Activated CD8-positive, alpha-beta memory T cell treated with anti-CD3 and anti-CD28 coated beads, Interleukin-2, amount 50 U/mL, for 48 hours (primary cell): ENCODE measurements around the gene HDAC8.
"Not testable (repeated sequence)": the region's sequence is repeated elsewhere in the genome, so short reads cannot be mapped to it uniquely, and the experiment has no call there.

Experiments used
- DNase-seq: peaks from one replicate; pipeline ENCODE4 v3.0.0-alpha.2; 2020

The HDAC8 gene

GRCh38 chrX:72526534-72527508 is 45.8 kb downstream of the HDAC8 start:
- DNase-seq, result no peak

GRCh38 chrX:72498782-72499181 is 73.9 kb downstream of the HDAC8 start:
- no peak for DNase-seq

DNA sequence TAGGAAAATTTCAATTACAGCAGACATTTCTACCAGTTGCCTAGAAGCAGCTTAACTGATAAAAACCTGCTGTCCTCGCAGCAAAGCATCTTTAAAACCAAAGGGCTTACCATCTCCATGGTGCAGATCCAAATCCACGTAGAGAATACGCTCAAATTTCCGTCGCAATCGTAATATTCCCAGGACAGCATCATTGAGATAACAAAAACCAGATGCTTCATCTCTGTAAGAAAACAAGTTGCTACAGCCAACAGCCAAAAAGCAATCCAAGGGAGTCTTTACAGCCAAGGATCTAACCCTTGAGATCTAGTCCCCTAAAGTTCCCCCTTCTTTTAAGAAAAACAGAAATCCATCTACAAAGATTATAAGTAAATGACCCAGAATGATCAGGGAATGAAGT is 77.6 kb downstream of the HDAC8 start:
- DNase-seq, result no peak

DNA sequence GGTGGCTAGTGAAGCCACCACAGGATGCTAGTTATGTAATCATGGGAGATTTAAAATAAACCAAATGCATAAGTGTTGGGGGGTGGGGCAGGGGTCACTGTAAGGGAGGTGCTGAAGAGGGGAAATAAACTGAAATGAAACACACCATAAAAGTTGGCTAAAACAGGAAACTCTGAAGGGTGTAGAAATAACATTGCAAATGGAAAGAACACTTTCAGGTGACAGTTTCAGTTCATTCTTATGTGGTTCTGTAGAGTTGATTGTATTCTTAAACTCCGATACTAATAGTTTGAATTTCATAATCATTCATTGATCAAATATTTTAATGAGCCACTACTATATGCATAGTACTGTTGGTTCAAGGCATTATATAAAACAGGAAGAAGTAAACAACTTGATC is 80.1 kb downstream of the HDAC8 start:
- no peak for DNase-seq

DNA sequence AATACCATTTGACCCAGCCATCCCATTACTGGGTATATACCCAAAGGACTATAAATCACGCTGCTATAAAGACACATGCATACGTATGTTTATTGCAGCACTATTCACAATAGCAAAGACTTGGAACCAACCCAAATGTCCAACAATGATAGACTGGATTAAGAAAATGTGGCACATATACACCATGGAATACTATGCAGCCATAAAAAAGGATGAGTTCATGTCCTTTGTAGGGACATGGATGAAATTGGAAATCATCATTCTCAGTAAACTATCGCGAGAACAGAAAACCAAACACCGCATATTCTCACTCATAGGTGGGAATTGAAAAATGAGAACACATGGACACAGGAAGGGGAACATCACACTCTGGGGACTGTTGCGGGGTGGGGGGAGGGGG is 82.4 kb downstream of the HDAC8 start:
- not testable (repeated sequence) for DNase-seq

GRCh38 chrX:72487661-72488060 is 85.0 kb downstream of the HDAC8 start:
- DNase-seq, result no peak

- DNase-seq, result no peak
These were observed 93.0 kb downstream of the HDAC8 start for GRCh38 chrX:72479324-72480274.

- no peak for DNase-seq
These were observed 93.8 kb downstream of the HDAC8 start for GRCh38 chrX:72478853-72479252.

- no peak for DNase-seq
These were observed 94.3 kb downstream of the HDAC8 start for GRCh38 chrX:72478351-72478750.

DNA sequence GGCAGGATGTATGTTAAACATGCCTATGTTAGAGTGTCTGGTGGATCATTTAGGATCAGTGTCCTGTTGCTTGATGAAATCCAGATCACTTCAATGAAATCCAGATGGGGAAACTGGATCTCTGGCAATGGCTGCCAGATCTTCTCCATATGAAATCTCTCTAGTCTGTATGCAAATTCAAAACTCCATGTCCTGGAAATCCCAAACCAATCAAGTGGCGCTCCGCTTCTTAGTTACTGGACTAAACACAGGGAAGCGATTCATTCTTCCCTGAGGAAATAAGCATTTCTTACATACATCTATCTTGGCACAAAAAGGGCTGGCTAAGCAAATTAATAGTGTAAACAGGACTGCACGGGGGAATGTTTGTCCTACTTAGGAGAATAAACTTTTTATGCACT is 94.9 kb downstream of the HDAC8 start:
- no peak for DNase-seq

DNA sequence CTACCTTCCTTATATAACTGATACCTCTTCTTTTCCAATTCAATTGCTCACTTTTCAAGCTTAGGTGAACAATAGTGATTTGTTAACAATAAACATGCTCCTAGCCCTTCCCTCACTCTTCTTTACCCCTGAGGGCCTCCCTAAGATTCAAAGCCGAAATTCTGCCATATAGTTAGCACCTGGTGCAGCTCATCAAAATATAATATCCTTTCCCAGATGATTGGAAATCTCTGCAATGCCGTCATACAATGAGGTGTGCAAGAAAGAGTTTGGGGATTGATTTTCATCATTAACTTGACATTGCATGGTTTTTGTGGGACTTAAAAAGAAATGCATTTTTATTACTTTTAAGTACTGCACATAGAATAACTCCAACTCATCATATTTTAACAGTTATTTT is 95.3 kb downstream of the HDAC8 start:
- no peak for DNase-seq

DNA sequence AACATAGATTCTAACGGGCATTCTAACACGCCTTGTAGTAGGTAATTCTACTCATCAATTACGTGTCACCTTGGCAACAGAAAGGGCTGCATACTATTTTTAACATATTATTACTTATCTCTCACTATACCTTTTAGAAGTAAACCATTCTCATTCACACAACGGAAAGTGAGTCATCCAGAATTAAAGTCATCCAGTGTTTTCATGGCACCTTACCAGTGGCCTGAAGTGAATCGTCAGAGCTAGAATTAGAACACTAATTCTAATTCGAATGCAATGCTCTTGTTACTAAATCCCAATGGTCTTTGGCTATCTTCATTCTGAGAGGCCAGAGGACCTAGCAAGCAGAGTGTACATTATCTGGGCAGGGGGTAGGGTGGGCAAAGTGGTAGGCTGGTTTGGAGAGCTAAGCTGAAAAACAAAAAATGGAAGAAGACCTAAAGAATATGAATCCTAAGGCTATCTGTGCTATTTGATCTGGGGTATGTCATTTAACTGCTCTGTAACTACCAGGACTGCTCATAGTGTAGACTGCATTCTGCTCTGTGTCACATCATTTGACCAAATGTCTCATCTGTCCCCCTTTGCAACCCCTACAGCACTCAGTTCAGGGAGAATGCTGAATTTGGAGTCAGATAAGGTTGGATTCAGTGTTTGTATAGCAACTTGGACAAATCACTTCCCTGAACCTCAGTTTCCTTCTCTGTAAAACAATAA is 96.5 kb downstream of the HDAC8 start:
- no peak for DNase-seq

GRCh38 chrX:72475338-72475737 is 97.3 kb downstream of the HDAC8 start:
- DNase-seq, result no peak

GRCh38 chrX:72470532-72471223 is 102.0 kb downstream of the HDAC8 start:
- no peak for DNase-seq

GRCh38 chrX:72470117-72470516 is 102.5 kb downstream of the HDAC8 start:
- DNase-seq, result no peak

GRCh38 chrX:72468607-72469006 is 104.0 kb downstream of the HDAC8 start:
- no peak for DNase-seq

DNA sequence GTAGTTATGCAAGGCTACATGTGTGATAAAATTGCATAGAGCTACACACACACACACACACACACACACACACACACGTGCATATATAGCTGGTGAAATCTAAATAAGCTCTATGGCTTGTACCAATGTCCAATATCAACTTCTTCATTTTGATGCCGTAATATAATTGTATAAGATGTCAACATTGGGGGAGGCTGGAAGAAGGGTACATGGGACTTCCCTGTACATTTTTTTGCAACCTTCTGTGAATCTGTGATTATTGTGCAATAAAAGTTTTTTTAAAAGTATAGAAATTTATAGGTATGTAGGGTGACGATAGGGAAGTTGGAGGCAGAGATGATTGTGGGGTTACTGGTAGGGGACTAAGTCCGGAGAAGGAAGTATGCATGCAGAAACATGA is 105.5 kb downstream of the HDAC8 start:
- no peak for DNase-seq

- no peak for DNase-seq
These were observed 106.2 kb downstream of the HDAC8 start for GRCh38 chrX:72466493-72466892.

DNA sequence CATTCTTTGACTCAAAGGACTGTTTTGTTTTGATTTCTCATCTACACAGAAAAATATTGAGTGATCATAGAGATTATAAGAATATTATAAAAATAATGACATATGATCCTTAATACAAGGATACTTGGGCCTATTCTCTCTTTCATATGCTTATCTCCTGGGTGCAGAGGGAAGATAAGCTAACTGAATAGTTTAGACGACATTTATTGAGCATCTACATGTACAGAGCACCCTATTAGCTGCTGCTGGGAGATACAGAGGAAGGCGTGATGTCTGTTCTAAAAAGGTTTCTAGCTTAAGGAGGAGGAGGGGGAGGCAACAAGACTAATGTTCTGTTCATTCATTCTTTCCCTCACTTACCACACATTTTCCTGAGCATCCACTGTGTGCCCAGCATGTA is 106.8 kb downstream of the HDAC8 start:
- no peak for DNase-seq

GRCh38 chrX:72461766-72462165 is 110.9 kb downstream of the HDAC8 start:
- no peak for DNase-seq

DNA sequence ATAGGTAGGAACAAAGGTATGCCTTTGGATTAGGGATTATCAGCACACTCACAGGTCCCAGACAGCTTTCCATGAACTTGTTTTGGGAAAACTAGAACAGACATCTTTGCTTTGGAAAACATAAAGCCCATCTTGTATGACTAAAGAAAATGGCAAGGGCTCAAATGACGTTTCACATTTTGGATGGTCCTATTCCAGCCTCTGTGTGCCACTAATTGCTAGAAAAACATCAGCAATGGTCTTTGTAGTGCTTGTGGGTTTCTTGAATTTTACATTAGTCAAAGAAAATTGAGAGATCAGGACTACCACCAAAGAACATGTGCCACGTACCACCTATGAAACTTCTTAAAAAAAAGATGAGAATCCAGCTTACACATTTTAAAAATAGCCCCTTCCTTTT is 111.4 kb downstream of the HDAC8 start:
- no peak for DNase-seq

- no peak for DNase-seq
These were observed 111.9 kb downstream of the HDAC8 start for GRCh38 chrX:72460715-72461114.
